HFF-Myc (cell line): ENCODE results near the gene HTR6.

Experiments
- DNase-seq: peaks from one replicate; pipeline ENCODE4 v3.0.0-alpha.2; 2011; ENCODE audit warnings: low read depth; ENCODE audit errors: extremely low read depth
- H3K4me3 ChIP-seq: replicated peaks from 2 replicates; pipeline ENCODE4 v1.5.1; 2011; ENCODE audit warnings: low read depth, mild to moderate bottlenecking, control low read depth, low read length
- CTCF ChIP-seq: IDR thresholded peaks from 2 replicates; pipeline ENCODE4 v1.5.1; 2012; ENCODE audit warnings: mild to moderate bottlenecking, low read depth, low read length, control low read depth; ENCODE audit errors: missing control alignments

HTR6 gene

GRCh38 chr1:19620786-19621185 is 43.9 kb upstream of the HTR6 start:
- H3K4me3 ChIP-seq: no peak overlapping the region
- no peak for TF ChIP-seq CTCF
- no peak for DNase-seq

- no peak for DNase-seq
- H3K4me3 ChIP-seq: no peak overlapping the region
- no peak for TF ChIP-seq CTCF
Measured at GRCh38 chr1:19621274-19621950, 43.3 kb upstream of the HTR6 start.

GRCh38 chr1:19622204-19622603 is 42.5 kb upstream of the HTR6 start:
- no peak for TF ChIP-seq CTCF
- no peak for DNase-seq
- H3K4me3 ChIP-seq: no peak overlapping the region

- TF ChIP-seq CTCF: no peak
Measured at GRCh38 chr1:19623523-19623922, 41.2 kb upstream of the HTR6 start.

GRCh38 chr1:19625291-19625937 is 39.3 kb upstream of the HTR6 start:
- TF ChIP-seq CTCF: no peak
- H3K4me3 ChIP-seq: no peak overlapping the region
- DNase-seq: no peak

More at GRCh38 chr1:19623523-19623922, 41.2 kb upstream of the HTR6 start:
- no peak for DNase-seq
- H3K4me3 ChIP-seq: no peak overlapping the region

- H3K4me3 ChIP-seq: no peak overlapping the region
- no peak for DNase-seq
- no peak for TF ChIP-seq CTCF
Measured at GRCh38 chr1:19628879-19629278, 35.8 kb upstream of the HTR6 start.
